MCF 10A (cell line): Measurements from ENCODE around the gene UPK1B. TPM values are rescaled to one million over a fixed set of nuclear protein-coding genes. Genes with fewer than 3 reads are reported as not detected.
A peak's percentile ranks its signal among the peaks of the same experiment; 100 is the strongest.
"Not testable (repeated sequence)": the region's sequence is repeated elsewhere in the genome, so short reads cannot be mapped to it uniquely, and the experiment has no call there.

Experiments
- BruUV-seq: library from RNA; stranded (reverse); fragments of 400-500 nt; replicated peaks from 2 replicates; lab custom pipeline; 2021; lab: Mats Ljungman, UMichigan
- CTCF ChIA-PET: fragments of 300-600 bp; sonication (Branson Sonifier 250); formaldehyde crosslinking; extraction: SDS; loops from one replicate; lab custom pipeline; 2021; ENCODE audit warnings: antibody characterized with exemption, inconsistent platforms; lab: Yijun Ruan, JAX
- POLR2A ChIA-PET: fragments of 300-600, 350-650 bp; sonication (Branson Sonifier 250); formaldehyde crosslinking; extraction: SDS; loops from one replicate; lab custom pipeline; 2020; ENCODE audit warnings: antibody characterized with exemption, inconsistent platforms; lab: Yijun Ruan, JAX
- DNase-seq: peaks from one replicate; pipeline ENCODE4 v3.0.0-alpha.2; 2018; ENCODE audit not compliant: unreplicated experiment
- H3K27ac Mint-ChIP-seq: one replicate; pipeline ENCODE4 v1.8.0; 2022; ENCODE audit warnings: mild to moderate bottlenecking, low read depth, mixed read lengths; ENCODE audit not compliant: unreplicated experiment
- H3K27me3 Mint-ChIP-seq: one replicate; pipeline ENCODE4 v1.8.0; 2022; ENCODE audit warnings: mixed read lengths; ENCODE audit not compliant: insufficient read depth, unreplicated experiment
- H3K36me3 Mint-ChIP-seq: one replicate; pipeline ENCODE4 v1.8.0; 2022; ENCODE audit warnings: mild to moderate bottlenecking, moderate library complexity, mixed read lengths; ENCODE audit not compliant: insufficient read depth, unreplicated experiment
- H3K4me1 Mint-ChIP-seq: one replicate; pipeline ENCODE4 v1.8.0; 2022; ENCODE audit warnings: mixed read lengths; ENCODE audit not compliant: insufficient read depth, unreplicated experiment
- H3K4me3 Mint-ChIP-seq: one replicate; pipeline ENCODE4 v1.8.0; 2022; ENCODE audit warnings: mild to moderate bottlenecking, moderate library complexity, mixed read lengths; ENCODE audit not compliant: unreplicated experiment
- H3K9me3 Mint-ChIP-seq: one replicate; pipeline ENCODE4 v1.8.0; 2022; ENCODE audit warnings: mixed read lengths; ENCODE audit not compliant: unreplicated experiment
- intact Hi-C: fragments of 100-400 bp; cut with micrococcal nuclease; formaldehyde crosslinking; loops from 2 replicates; pipeline ENCODE4 v1.14.1; 2022
- total RNA-seq: library from RNA; stranded (reverse); gene quantifications from 2 replicates; pipeline ENCODE4 v1.2.3, GENCODE V29; 2022
- TF ChIP-seq, protein P1 (sequence below): fragments of 200-600 bp; IDR thresholded peaks from one replicate; pipeline ENCODE4 v1.8.0; 2022; ENCODE audit warnings: antibody characterized with exemption, mild to moderate bottlenecking; ENCODE audit not compliant: unreplicated experiment

UPK1B gene
- total RNA-seq, 1 experiment from 2014 or later = not detected

- POLR2A ChIA-PET = interaction anchor here (0.7 to 3.0 kb wide), 24 partner anchors 10 to 1230 kb away, joined by 3 to 24 read pairs (median 4); partner anchors contain the start of genes ARHGAP31, COX17, TEX55 and TIMMDC1
- H3K4me1 Mint-ChIP-seq = peaks cover 6% of the 10 kb centered on the region
- no TSS peak for BruUV-seq
- peak within 1 kb of the TSS; percentile 87 for H3K27ac Mint-ChIP-seq
- TF ChIP-seq, protein P1, sequence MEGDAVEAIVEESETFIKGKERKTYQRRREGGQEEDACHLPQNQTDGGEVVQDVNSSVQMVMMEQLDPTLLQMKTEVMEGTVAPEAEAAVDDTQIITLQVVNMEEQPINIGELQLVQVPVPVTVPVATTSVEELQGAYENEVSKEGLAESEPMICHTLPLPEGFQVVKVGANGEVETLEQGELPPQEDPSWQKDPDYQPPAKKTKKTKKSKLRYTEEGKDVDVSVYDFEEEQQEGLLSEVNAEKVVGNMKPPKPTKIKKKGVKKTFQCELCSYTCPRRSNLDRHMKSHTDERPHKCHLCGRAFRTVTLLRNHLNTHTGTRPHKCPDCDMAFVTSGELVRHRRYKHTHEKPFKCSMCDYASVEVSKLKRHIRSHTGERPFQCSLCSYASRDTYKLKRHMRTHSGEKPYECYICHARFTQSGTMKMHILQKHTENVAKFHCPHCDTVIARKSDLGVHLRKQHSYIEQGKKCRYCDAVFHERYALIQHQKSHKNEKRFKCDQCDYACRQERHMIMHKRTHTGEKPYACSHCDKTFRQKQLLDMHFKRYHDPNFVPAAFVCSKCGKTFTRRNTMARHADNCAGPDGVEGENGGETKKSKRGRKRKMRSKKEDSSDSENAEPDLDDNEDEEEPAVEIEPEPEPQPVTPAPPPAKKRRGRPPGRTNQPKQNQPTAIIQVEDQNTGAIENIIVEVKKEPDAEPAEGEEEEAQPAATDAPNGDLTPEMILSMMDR = no peak
- intact Hi-C loops = loop anchor here (1.0 to 2.0 kb wide), 4 partner anchors 64 to 356 kb away; no protein-coding TSS in a partner anchor
- no peaks in the 10 kb centered on the region for H3K27me3 Mint-ChIP-seq
- peak within 1 kb of the TSS; percentile 77 for H3K4me3 Mint-ChIP-seq
- peak; percentile 89 for DNase-seq
- H3K36me3 Mint-ChIP-seq = peaks cover 13% of the 10 kb centered on the region
- no peaks in the 10 kb centered on the region for H3K9me3 Mint-ChIP-seq
- CTCF ChIA-PET = interaction anchor here (0.5 to 7.6 kb wide), 59 partner anchors 8 to 1407 kb away, joined by 3 to 118 read pairs (median 4); partner anchors contain the start of gene TEX55
Observed at GRCh38 chr3:119240591-119241434, 67.4 kb downstream of the UPK1B start, which contains the start of gene B4GALT4. Gene B4GALT4, minus strand, starts transcription at chr3:119240878. Its CDS starts 10,779 bp downstream, at chr3:119230099.

- H3K4me3 Mint-ChIP-seq, H3K27me3 Mint-ChIP-seq, H3K4me1 Mint-ChIP-seq, H3K36me3 Mint-ChIP-seq, H3K9me3 Mint-ChIP-seq, intact Hi-C loops, DNase-seq, H3K27ac Mint-ChIP-seq, BruUV-seq: not testable (repeated sequence)
- ChIA-PET CTCF (interaction anchor here (0.6 to 7.6 kb wide), 7 partner anchors 49 to 359 kb away, joined by 3 to 118 read pairs (median 4); partner anchors contain the start of gene TEX55), POLR2A (interaction anchor here (1.8 kb wide), 1 partner anchor 35 kb away, joined by 9 read pairs; no protein-coding TSS in a partner anchor)
Observed at GRCh38 chr3:119242387-119243057, 69.1 kb downstream of the UPK1B start.

DNA sequence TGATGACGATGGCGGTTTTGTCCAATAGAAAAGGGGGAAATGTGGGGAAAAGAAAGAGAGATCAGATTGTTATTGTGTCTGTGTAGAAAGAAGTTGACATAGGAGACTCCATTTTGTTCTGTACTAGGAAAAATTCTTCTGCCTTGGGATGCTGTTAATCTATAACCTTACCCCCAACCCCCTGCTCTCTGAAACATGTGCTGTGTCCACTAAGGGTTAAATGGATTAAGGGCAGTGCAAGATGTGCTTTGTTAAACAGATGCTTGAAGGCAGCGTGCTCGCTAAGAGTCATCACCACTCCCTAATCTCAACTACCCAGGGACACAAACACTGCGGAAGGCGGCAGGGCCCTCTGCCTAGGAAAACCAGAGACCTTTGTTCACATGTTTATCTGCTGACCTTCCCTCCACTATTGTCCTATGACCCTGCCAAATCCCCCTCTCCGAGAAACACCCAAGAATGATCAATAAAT, 69.7 kb downstream of the UPK1B start:
- POLR2A ChIA-PET, intact Hi-C loops, H3K36me3 Mint-ChIP-seq, H3K4me1 Mint-ChIP-seq, H3K9me3 Mint-ChIP-seq, H3K27ac Mint-ChIP-seq, H3K4me3 Mint-ChIP-seq, DNase-seq, BruUV-seq, H3K27me3 Mint-ChIP-seq: not testable (repeated sequence)
- CTCF ChIA-PET = interaction anchor here (0.5 to 7.6 kb wide), 5 partner anchors 98 to 437 kb away, joined by 3 to 118 read pairs (median 4); partner anchors contain the start of gene TEX55

- TF ChIP-seq, protein P1 = no peak
- ChIA-PET CTCF (interaction anchor here (0.5 to 7.6 kb wide), 7 partner anchors 22 to 436 kb away, joined by 3 to 118 read pairs (median 3); partner anchors contain the start of gene TEX55), POLR2A (no interaction called here)
- no TSS peak for BruUV-seq
- Mint-ChIP-seq H3K9me3 (no peaks in the 10 kb centered on the region), H3K36me3 (no peaks in the 10 kb centered on the region), H3K4me1 (peaks cover 6% of the 10 kb centered on the region), H3K27ac (no peak overlapping the region), H3K4me3 (no peak overlapping the region), H3K27me3 (no peaks in the 10 kb centered on the region)
- intact Hi-C loops = no loop called here
- no peak for DNase-seq
Observed at GRCh38 chr3:119243712-119244111, 70.3 kb downstream of the UPK1B start.
